Measurements from ENCODE around the gene BANF2. TPM values are rescaled to one million over a fixed set of nuclear protein-coding genes. Genes with fewer than 3 reads are reported as not detected.

Gene BANF2
- total RNA-seq, 1 experiment from 2014 or later: not detected

- H3K9me3 ChIP-seq (ENCODE audit: control insufficient read depth in 1 of 2, insufficient read depth in 1 of 2, low read depth in 1 of 2, low read length in 2 of 2): no peaks in the 10 kb centered on the region
- ChIA-PET POLR2A (no interaction called here), RAD21 (ENCODE audit: low non-redundant PET in 1 of 2, low total read pairs in 2 of 2, uncharacterized antibody in 2 of 2, unreplicated experiment in 2 of 2) (no interaction called here), CTCF (no interaction called here)
- no peak overlapping the region for H2AFZ ChIP-seq (ENCODE audit: low read depth, low read length, poor library complexity, severe bottlenecking)
- no peaks in the 10 kb centered on the region for H3K4me1 ChIP-seq (ENCODE audit: control insufficient read depth in 1 of 2, insufficient read depth in 2 of 2, low read length in 2 of 2)
- no peaks in the 10 kb centered on the region for H3K27me3 ChIP-seq (ENCODE audit: insufficient read depth, low read length)
- DNase-seq (ENCODE audit: low read depth, low spot score) (no peak), ATAC-seq (no peak)
- H3K4me3 ChIP-seq (replicated peaks in 1 of 2; ENCODE audit: low read depth in 1 of 2, low read length in 2 of 2): no peak overlapping the region
- no peaks in the 10 kb centered on the region for H4K20me1 ChIP-seq (ENCODE audit: insufficient read depth)
- intact Hi-C loops (cut with micrococcal nuclease): no loop called here
- H3K9me2 ChIP-seq (ENCODE audit: insufficient read depth): no peaks in the 10 kb centered on the region
- BruUV-seq (replicated peaks): no TSS peak
- TF ChIP-seq YY1 (IDR thresholded peaks at IDR 0.05; ENCODE audit: extremely low read depth, insufficient replicate concordance, low read depth, low read length): no peak
- TF ChIP-seq SP1 (IDR thresholded peaks at IDR 0.05; ENCODE audit: low read depth): no peak
- TF ChIP-seq ZNF274 (IDR thresholded peaks at IDR 0.05; ENCODE audit: low read depth, low read length): no peak
- TF ChIP-seq TCF7L2 (IDR thresholded peaks at IDR 0.05; ENCODE audit: borderline replicate concordance, extremely low read depth, insufficient read depth, insufficient read length): no peak
- TF ChIP-seq MAX (IDR thresholded peaks at IDR 0.05): no peak
- TF ChIP-seq FOSL1 (IDR thresholded peaks at IDR 0.05; ENCODE audit: low read depth): no peak
- TF ChIP-seq, protein P1, sequence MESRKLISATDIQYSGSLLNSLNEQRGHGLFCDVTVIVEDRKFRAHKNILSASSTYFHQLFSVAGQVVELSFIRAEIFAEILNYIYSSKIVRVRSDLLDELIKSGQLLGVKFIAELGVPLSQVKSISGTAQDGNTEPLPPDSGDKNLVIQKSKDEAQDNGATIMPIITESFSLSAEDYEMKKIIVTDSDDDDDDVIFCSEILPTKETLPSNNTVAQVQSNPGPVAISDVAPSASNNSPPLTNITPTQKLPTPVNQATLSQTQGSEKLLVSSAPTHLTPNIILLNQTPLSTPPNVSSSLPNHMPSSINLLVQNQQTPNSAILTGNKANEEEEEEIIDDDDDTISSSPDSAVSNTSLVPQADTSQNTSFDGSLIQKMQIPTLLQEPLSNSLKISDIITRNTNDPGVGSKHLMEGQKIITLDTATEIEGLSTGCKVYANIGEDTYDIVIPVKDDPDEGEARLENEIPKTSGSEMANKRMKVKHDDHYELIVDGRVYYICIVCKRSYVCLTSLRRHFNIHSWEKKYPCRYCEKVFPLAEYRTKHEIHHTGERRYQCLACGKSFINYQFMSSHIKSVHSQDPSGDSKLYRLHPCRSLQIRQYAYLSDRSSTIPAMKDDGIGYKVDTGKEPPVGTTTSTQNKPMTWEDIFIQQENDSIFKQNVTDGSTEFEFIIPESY (IDR thresholded peaks at IDR 0.05; ENCODE audit: extremely low read depth, insufficient replicate concordance, low read length): no peak
- no peak for TF ChIP-seq EGR1 (IDR thresholded peaks at IDR 0.05; ENCODE audit: low read depth)
- no peak for TF ChIP-seq CTCF (IDR thresholded peaks at IDR 0.05 in 2 of 3, conservative IDR thresholded peaks at IDR 0.05 in 1 of 3; ENCODE audit: borderline replicate concordance in 1 of 3, insufficient read depth in 1 of 3, low read depth in 2 of 3, low read length in 2 of 3)
- TF ChIP-seq EZH2phosphoT487 (IDR thresholded peaks at IDR 0.05; ENCODE audit: borderline replicate concordance): no peak
- TF ChIP-seq JUND (IDR thresholded peaks at IDR 0.05): no peak
- no peak for TF ChIP-seq POLR2A (IDR thresholded peaks at IDR 0.05; ENCODE audit: borderline replicate concordance, extremely low read depth, insufficient read depth, insufficient read length)
- TF ChIP-seq CBX3 (IDR thresholded peaks at IDR 0.05; ENCODE audit: low read depth): no peak
- no peak for TF ChIP-seq CEBPB (IDR thresholded peaks at IDR 0.05; ENCODE audit: low read depth)
- TF ChIP-seq POLR2AphosphoS5 (IDR thresholded peaks at IDR 0.05; ENCODE audit: low read depth, low read length): no peak
- no peak for TF ChIP-seq SIN3A (IDR thresholded peaks at IDR 0.05; ENCODE audit: low read depth)
- no peak for TF ChIP-seq RAD21 (IDR thresholded peaks at IDR 0.05; ENCODE audit: low read depth)
- no peak for TF ChIP-seq EZH2 (IDR thresholded peaks at IDR 0.05)
- H3K36me3 ChIP-seq (ENCODE audit: control insufficient read depth in 1 of 2, insufficient read depth in 2 of 2, low read length in 2 of 2): no peaks in the 10 kb centered on the region
- no peak overlapping the region for H3K9ac ChIP-seq (ENCODE audit: low read length)
- no peak overlapping the region for H3K27ac ChIP-seq (ENCODE audit: low read depth, low read length)
- no peak overlapping the region for H3K4me2 ChIP-seq (ENCODE audit: low read length)
- H3K79me2 ChIP-seq (ENCODE audit: insufficient read depth, low read length): no peaks in the 10 kb centered on the region
Observed at GRCh38 chr20:17705916-17706315, 6.2 kb downstream of the BANF2 start.

All from HCT116 (cell line).